CD4-positive, alpha-beta T cell treated with Interferon gamma for 1 hour (primary cell): ENCODE data around the gene BHLHA15.
A peak's percentile ranks its signal among the peaks of the same experiment; 100 is the strongest.

ENCODE experiments used
- DNase-seq: peaks from one replicate; pipeline ENCODE4 v3.0.0-alpha.2; 2020

Gene BHLHA15

GRCh38 chr7:98211221-98211675 lies at the start of gene BHLHA15:
TSS of gene BHLHA15 (plus strand) at chr7:98211439. CDS start at chr7:98212310, 871 bp downstream.
- DNase-seq: no peak

DNA sequence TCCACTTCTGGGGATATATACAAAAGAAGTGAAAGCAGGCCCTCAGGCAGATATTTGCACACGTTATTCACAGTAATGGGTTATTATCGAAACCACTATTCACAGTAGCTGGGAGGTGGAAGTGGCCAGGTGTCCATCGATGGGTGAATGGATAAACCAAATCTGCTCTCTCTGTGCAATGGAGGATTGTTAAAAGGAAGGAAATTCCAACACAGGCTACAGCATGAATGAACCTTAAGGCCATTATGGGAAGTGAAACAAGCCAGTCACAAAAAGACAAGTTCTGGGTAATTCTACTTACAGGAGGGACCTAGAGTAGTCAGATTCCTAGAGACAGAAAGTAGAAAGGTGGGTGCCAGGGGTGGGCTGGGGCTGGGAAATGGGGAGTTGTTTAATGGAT lies 48.5 kb upstream of the BHLHA15 start:
- DNase-seq: no peak

GRCh38 chr7:98163269-98163668 lies 48.0 kb upstream of the BHLHA15 start:
- DNase-seq: no peak

- DNase-seq: peak; percentile 3
Observed at GRCh38 chr7:98163704-98164494, 47.3 kb upstream of the BHLHA15 start.

GRCh38 chr7:98165827-98166667 lies 45.2 kb upstream of the BHLHA15 start:
- DNase-seq: peak; percentile 47

GRCh38 chr7:98166668-98166970 lies 44.6 kb upstream of the BHLHA15 start:
- no peak for DNase-seq

- no peak for DNase-seq
Observed at GRCh38 chr7:98167653-98168052, 43.6 kb upstream of the BHLHA15 start.

DNA sequence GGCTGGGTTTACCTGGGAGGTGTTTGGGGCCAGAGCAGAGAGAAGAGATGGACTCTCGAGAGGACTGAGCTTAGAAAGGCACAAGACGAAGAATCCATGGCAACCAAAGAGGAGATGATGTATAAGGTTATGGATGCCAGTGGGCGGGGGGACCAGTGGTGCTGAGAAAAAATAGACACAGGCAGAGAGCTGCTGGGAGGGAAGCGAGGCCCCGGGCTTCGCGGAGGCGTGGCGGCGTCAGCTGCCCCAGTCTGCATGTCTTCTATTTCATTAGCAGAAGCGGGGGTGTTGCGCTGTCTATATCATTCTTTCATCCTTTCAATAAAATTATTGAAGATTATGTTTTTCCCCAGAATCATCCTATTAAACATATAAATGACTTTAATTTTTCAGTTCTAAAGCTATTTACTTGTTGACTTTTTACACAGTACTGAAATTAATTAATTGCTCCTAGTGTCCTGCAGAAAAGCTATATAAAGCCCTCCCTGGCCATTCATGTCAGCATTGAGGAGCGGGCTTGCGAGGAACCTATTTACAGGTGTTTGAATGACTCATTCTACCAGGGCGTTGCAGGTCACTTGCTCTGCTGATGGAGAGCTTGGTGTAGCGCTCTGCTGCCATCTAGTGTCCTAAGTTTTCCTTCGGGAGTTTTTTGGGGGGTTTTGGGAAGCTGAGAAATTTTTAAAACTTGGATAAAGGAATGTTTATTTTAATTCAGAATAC lies 42.9 kb upstream of the BHLHA15 start:
- DNase-seq: peak; percentile 41

GRCh38 chr7:98168904-98169621 lies 42.2 kb upstream of the BHLHA15 start:
- no peak for DNase-seq

GRCh38 chr7:98170966-98171365 lies 40.3 kb upstream of the BHLHA15 start:
- no peak for DNase-seq

- no peak for DNase-seq
Observed at GRCh38 chr7:98171449-98171848, 39.8 kb upstream of the BHLHA15 start.

DNA sequence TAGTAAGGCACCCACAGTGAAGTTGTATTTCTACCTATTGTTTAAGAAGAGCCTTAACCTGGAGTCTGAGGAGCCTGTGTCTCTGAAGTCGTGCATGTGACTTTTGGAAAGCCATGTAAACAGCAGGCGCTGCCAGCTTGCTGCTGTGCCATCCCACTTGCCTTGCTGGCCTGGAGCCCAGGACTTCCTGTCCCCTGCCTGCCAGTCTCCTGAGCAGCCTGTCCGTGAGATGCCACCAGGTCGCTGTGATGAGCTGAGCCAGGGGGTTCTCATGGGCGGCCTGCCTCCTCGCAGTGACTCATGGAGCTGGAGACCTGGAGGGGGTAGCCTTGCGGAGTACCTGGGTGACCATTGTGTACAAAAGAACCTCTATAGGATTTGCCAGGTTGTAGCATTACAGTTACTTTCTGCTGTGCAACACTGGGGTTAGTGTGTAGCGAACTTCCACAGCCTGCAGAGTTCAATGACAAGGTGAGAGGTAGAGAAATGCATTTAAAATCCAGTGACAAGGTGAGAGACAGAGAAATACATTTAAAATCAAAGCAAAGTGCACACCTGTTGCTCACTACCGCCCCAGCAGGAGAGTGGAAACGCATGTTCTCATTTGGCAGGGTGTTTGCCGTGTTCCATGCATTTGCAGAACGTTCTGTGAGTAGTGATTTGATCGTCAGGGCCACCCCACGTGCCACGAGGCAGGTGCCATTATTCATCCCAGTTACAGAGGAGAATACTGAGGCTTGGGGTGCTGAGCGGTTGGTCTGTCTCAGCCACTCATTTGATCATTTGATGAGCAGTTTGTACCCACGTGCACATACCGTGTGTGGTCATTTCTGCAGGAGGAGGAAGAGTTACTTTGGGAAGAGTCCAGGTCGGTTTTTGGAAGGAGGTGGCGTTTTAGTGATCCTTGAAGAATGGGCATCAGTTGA lies 36.6 kb upstream of the BHLHA15 start:
- DNase-seq: no peak

DNA sequence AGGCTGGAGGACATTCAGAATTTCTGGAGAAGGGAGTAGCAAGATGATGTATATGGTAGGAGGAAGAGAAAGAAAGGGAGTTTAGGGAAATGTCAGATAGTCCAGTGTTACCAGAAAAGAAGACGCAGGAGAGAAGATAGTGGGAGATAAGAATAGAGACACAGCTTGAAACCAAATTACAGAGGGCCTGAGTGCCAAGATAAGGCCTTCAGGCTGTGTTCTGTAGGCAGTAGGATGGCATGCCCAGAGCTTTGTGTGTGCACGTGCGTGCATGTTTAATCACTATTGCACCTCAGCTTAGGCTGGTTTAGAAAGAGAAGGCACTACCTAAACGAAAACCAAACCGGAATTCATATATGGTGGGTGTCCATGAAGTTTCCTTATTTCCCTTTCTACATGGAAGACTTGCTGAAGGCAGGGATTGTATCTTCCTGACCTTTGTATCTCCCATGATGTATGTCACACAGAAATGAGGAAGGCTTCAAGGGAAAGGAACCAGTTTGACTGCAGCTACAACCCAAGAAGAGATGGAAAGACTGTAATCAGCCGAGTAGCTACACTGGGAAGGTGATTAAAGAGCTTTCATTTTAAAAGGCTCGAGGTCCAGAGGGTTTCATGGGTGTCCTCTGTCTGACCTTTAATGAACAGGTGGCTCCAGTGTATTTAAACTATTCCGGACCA lies 35.8 kb upstream of the BHLHA15 start:
- DNase-seq: no peak

GRCh38 chr7:98177553-98177952 lies 33.7 kb upstream of the BHLHA15 start:
- no peak for DNase-seq

DNA sequence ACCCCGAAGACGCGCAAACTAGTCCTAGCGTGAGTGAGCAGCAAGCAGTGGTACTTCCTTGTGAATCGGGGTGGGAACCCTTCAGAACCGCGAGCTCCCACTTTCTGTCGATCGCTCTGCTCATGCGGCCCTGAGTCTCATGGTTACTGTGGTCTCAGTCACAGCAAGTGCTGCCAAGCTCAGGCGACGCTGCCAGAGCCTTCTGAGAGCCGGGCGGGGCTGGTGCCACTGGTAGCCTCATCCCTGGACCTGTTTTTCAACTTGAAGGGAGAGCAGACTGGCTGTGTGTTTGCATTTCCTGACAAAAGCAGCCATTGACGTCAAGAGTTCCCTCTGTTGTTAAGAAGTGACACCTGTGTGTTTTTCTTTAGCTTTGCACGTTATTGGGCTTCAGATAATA lies 32.9 kb upstream of the BHLHA15 start:
- no peak for DNase-seq

- DNase-seq: no peak
Observed at GRCh38 chr7:98178762-98179490, 32.3 kb upstream of the BHLHA15 start.

DNA sequence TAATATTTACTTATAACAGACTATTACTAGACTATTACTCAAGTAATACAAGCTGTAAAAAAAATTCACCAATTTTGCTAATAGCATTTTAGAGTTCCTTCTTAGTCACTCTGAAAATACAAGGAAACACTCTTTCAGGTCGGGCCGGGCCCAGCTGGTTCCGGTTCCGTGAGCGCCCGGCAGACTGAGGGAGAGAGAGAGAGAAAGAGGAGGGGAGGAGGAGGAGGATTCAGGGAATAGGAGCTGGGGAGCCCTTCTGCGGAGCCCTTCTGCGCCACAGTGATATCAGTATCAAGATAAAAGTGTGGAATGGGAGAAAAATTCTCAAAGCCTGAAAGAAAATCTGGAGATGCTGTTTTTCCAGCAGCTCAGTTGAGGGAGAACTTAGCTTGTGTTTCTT lies 30.5 kb upstream of the BHLHA15 start:
- DNase-seq: no peak

GRCh38 chr7:98185101-98185500 lies 26.1 kb upstream of the BHLHA15 start:
- DNase-seq: no peak

GRCh38 chr7:98186452-98187137 lies 24.6 kb upstream of the BHLHA15 start:
- no peak for DNase-seq

DNA sequence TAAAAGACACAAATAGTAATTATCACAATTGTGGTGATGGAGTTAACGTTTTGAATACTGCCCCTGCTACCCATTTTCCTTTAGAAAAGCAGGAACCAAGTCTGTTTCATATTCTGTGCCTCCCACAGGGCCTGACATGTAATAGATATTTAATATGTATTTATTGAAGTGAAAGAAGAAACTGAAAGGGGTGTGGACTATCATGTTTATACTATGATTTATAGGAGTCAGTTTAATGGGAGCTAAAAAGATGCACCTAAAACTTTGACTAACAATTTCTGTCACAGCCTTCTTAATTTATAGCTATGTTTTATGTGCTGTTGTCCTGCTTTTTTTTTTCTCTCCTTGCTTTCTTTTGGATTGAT lies 24.1 kb upstream of the BHLHA15 start:
- DNase-seq: no peak
